LHCN-M2 (cell line): ENCODE data around the gene PNPLA1. TPM values are rescaled to one million over a fixed set of nuclear protein-coding genes. Genes with fewer than 3 reads are reported as not detected.
A peak's percentile ranks its signal among the peaks of the same experiment; 100 is the strongest.

ENCODE experiments used
- DNase-seq: peaks from one replicate; pipeline ENCODE4 v3.0.0-alpha.2; 2012; ENCODE audit warnings: low read depth
- total RNA-seq: library from RNA; depleted of rRNA; stranded (reverse); fragments of >200 nt; gene quantifications from 2 replicates; pipeline ENCODE4 v1.2.3, GENCODE V29; 2014

PNPLA1 gene
- total RNA-seq, 1 experiment from 2014 or later, result not detected

DNA sequence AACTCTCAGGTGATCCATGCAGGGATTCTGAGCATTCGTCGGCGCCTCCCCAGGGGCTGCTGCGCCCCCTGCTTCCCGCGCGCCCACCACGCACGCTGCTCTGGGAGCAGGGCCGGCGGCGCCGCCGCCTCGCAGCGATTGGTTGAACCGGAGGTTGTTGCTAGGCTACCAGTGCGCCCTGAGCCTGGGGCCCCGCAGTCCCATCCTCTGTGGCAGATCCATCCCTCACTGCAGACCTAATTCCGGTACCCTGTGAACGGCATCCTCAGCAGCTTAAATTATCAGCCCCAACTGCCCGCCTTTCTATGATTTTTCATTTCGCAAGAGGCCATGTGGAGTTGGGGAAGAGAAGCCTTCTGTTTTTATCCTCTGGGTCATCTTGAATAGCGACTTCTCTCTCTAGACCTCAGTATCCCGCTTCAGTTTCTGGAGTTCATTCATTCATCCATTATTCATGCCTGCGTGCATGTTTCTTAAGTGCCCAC, 15.4 kb downstream of the PNPLA1 start:
- DNase-seq, result no peak

DNA sequence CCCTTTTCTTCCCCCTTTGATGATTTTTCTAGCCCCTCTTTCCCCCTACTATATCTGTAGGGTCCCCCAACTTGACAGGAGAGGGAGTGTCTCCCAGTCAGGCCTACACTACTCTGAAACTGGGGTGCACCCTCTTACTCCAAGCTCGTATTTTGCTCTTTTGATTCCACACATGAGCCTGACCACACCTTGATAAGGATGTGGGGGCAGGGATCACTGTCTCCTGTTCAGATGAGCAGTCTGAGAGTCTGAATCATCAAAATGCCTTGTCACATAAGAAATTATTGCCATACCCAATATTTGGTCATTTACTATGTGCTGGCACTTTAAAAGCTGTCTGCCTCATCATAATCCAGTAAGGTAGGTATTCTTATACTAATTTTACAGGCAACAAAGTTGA, 15.9 kb downstream of the PNPLA1 start:
- no peak for DNase-seq

DNA sequence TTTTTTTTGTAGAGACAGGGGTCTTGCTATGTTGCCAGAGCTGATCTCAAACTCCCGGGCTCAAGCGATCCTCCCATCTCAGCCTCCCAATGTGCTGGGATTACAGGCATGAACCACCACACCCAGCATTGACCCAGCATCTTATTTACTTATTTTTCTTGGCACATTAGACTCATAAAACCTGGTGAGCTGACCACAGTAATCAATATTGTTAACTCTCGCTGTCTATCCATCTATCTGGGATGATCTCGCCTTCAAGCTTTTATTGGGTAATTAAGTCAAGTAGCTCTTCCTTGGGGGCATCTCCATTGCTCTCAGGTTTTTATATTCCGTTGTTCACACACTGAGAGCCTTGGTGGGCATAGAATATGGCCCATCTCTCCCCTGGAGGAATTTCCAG, 17.0 kb downstream of the PNPLA1 start:
- DNase-seq, result no peak

DNA sequence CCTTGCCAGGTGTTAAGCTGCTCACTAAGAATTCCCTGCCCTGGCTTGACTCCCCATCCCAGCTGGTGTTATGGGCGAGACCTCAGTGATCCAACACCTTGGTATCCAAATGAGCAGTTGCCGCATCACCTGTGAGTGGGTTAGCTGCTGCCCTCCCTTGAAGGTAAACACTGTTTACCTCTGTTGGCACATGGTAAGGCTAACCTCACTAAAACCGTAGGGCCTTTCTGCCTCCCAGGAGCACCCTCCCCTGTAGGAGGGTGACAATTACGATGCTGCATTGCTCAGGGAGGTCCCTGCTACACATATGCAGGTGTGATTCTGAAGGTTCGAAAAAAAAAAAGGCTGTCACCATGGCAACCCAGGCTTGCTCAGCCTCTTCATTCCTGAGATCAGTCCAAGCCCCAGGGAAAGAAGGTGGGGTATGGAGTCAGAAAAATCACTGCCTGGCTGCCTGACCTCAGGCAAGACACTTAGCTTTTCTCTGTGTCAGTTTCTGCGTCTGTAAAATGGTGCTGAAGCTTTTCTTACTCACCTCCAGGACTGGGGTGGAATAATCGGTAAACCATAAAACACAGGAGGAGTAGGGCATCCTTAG, 19.5 kb downstream of the PNPLA1 start:
- DNase-seq, result no peak

DNA sequence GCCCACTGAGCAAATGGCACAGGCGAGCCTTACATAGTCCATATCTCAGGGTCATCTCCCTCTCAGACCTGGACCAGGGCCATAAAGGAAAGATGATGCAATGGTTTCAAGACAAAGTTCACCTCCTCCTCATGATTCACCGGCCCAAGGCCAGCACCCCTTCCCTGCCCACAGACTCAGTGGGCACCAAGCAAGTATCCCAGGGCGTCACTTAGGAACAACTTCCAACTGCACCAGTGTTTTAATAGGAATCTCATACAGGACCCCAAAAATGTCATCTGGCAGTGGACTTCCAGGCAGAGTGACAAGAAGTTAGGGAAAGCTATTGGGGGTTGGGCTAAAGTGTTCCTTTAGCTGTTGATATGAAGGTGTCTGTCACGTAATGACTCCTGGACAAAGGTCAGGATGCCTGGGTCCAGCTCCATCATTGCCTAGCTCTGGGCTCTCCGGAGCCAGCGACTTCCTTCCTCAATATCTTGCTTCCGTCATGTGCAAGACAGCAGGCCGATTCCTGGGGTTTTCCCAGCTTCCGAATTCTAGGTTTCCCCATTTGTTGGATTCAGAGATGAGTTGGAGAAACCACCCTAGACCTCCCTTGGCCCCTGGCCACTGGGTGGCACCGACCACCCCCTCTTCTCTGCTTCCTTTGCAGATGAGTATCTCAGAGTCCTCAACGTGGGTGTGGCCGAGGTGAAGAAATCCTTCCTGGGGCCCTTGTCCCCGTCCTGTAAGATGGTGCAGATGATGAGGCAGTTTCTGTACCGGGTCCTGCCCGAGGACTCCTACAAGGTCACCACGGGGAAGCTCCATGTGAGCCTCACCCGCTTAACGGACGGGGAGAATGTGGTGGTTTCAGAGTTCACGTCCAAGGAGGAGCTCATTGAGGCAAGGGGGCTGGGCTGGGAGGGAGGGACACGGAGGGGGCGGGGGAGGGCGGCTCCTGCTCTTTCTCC, 21.1 kb downstream of the PNPLA1 start:
- no peak for DNase-seq

DNA sequence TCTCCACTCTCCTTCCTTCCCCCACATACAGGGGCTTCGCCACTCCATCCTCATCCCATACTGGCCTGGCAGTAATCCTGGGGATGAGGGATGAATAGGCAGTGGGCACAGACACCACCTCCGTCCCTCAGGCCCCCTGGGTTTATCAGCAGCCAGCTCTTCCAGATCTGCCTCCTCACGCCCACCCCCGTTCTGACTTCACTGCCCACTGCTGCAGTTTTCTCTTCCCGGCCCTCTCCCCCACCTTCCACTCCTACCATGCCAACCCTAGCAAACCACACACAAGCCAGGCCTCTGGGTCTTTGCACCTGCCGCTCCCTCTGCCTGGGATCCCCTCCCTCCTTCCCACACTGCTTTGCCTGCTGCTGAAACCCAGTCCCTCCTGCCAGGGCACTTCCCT, 22.3 kb downstream of the PNPLA1 start:
- no peak for DNase-seq

DNA sequence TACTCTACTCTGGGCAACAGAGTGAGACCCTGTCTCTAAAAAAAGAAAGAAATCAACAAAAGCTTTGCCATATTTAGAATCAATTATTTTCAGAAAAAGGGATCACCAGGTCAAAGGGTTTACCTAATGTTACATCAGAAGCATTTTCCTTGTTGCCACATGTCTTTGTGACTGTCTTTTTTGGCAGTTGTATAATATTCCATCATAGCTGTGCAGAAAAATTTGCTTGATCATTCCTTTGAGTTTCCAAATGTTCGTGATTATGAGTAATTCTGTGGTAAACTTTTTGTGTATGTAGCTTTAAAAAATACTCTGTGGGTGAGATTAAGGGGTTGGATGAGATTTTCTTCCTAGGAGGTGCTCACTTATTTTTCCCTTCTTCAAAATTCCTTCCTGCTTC, 26.4 kb downstream of the PNPLA1 start:
- DNase-seq, result no peak

DNA sequence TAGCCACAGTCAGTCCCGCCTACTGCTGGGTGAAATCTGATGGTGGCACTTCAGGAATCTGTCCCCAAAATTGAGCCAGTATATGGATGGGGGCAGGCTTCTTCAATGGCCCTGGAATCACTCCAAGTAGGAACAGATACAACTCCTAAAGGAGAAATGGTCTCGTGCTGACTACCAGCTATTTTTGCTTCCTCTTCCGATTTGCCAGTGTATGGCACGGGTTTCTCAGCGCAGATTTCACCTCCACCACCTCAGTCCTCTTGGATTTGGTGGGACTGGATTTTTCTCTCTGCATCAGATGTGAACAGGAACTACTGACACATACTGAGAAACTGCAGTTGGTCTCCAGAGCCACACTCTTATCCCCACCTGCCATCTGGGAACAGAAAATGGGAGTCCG, 27.2 kb downstream of the PNPLA1 start:
- DNase-seq, result no peak

DNA sequence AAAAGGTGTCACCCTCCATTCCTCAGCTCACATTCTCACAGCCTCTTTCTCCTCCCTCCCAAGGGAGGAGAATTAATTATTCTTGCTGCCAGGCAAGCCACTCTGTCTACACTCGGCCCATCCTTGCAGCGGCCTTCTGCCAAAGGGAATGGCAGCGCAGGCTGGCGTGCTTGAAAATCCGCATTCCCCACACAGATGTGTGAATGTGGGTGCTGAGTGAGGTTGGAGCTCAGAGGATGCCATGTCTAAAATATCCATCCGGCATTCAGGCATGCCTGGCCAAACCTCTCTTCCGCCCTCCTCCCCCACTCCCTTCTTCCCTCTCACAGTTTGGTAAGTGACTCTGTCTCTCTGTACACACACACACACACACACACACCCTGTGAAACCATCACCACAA, 27.7 kb downstream of the PNPLA1 start:
- DNase-seq, result no peak

DNA sequence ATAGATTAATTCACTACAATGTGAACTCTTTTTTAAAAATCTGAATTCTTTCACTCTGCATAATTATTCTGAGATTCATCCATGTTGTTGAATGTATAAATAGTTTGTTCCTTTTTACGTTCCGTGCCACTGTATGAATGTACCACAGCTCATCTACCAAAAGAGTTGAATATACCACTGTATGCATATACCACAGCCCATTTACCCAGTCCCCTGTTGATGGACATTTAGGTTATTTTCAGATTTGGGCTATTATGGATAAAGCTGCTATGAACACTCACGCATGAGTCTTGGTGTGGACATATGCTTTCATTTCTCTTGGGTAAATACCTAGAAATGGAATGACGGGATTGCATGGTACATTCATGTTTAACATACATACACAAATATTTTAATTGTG, 28.2 kb downstream of the PNPLA1 start:
- DNase-seq, result no peak

DNA sequence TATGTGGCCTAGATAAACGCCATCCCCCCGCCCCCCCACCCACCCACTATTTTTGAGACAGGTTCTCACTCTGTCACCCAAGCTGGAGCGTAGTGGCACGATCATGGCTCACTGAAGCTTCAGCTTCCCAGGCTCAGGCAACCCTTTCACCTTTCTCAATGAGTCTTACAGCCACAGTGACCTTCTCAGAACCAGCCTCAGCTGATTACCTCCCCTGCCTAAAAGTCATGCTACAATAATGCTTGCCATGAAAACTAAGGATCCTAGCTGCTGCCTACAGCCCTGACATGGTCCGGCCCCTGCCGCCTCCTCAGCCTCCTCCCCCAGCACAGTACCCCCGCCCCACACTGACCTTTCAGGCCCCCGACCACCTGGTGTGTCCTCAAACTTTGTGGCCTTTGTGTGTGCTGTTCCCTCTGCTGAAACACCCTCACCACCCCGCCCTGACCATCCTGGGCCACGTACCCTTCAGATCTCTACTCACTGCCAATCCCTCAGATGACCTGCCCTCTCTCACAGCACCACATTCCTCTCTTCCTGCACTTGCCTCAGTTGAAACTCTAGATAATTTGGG, 31.3 kb downstream of the PNPLA1 start:
- DNase-seq, result no peak

DNA sequence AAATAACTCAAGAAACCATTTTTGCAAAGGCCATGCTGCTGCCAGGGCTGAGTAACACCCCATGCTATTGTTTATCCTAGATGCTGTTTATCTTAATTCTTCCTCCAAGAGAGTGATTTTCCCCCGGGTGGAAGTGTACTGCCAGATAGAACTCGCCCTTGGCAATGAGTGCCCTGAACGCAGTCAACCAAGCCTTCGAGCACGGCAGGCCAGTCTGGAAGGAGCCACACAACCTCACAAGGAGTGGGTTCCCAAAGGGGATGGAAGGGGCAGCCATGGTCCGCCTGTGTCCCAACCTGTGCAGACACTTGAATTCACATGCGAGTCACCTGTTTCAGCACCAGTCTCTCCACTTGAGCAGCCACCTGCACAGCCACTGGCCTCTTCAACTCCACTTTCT, 31.9 kb downstream of the PNPLA1 start:
- DNase-seq, result no peak

DNA sequence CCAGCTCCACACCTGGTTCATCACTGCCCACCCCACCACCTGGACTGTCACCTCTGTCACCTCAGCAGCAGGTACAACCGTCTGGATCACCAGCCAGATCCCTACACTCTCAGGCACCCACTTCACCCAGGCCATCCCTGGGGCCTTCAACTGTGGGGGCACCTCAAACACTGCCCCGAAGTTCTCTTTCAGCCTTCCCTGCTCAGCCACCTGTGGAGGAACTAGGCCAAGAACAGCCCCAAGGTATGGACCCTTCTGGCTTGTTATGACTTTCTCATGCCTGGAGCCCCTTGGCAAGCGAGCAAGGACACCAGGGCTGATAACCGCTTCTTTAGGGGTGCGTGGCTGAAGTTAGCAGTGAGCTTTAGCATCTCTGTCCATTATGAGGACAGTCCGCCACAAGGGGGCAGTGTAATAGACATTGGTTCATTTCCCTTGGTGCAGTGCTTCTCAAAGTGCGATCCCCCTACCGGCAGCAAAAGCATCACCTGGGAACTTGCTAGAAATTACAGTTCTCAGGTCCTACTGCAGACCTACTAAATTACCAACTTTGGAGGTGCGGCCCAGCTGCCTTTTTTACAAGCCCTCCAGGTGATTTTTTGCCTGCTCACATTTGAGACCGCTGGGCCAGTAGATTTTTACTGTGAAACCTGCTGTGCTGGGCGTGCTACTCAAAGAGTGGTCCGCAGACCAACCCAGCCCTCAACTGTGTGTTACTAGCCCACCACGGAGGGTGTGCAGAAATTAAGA, 32.5 kb downstream of the PNPLA1 start:
- peak; percentile 81 for DNase-seq

DNA sequence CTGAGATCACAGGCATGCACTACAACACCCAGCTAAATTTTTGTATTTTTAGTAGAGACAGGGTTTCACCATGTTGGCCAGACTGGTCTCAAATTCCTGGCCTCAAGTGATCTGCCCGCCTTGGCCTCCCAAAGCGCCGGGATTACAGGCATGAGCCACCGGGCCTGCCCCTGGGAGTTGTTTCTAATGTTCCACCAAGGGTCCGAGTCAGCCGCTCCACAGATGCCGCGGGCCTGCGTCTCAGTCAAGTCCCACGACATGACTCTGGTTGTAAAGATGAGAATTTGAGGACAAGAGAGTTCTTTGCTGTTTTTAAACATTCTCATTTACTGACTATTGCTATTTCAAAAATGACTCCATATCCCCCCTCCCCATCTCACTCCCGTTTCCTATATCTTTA, 36.0 kb downstream of the PNPLA1 start:
- DNase-seq, result no peak

DNA sequence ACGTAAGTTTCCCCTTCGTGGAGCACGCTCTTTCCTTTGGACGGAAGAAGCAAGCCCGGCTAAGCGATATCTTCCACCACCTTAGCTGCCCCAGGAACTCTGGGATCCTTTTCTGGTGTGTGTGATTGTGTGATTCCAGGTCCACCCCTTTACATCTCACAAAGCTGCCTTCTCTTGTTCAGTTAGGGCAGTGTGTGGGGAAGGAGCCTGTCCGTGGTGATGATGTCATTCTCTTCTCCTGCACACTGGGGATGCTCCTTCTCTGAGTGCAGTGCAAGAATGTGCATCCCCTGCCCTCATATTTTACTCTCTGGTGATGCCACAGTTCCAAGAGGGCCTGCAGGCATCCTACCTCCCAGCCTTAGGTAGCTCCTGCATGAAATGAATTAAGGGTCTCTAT, 36.5 kb downstream of the PNPLA1 start:
- no peak for DNase-seq

DNA sequence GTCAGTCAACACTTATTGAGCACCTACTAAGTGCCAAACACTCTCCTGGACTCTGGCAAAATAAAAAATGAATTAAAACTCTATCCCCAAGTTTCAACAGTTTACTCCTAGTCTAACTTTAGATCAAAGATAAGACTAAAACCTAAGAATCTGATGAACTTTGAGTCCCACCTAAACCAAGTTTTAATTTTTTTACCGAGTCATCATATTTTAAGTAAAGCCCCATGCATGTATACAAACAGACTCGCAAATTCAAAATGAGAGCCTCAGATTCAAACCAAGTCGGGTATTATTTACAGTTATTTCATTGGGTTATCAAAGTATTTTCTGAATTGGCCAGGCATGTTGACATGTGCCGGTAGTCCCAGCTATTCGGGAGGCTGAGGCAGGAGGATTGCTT, 38.7 kb downstream of the PNPLA1 start:
- no peak for DNase-seq

DNA sequence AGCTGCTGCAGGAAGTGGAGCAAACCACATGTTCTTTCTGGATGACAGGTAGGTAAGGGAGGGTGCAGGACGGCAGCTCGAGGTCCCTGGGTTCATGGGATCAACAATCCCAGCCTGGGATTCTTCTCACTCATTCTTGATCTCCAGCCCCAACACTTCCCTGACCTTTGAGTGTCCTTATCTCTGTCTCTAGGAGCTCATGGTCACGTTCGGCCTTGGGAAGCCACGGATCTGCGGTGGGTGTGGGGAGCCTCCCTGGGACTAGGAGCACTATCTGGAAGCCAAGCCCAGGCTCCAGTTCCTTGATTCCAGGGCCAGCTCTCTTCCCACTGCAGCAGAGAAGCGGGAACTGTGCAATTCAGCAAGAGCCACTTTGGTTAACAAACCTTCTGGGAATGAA, 39.3 kb downstream of the PNPLA1 start:
- DNase-seq, result no peak

DNA sequence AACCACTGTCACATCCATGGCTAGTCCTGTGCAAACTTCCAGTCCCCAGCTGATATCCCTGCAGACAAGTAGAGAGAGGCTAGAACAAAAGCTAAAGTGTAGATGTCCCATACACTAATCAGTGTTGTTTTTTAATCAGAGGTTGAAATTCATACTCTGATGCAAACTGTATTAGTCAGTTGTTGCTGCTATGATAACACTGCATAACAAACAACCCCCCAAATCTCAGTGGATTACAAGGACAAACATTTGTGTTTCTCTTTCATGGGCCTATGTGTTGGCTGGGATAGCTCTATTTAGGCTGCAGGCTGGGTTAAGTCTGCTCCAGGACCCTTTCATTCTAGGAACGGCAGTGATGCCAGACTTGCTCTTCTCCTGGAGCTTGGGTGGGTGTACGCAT, 40.0 kb downstream of the PNPLA1 start:
- DNase-seq, result no peak

DNA sequence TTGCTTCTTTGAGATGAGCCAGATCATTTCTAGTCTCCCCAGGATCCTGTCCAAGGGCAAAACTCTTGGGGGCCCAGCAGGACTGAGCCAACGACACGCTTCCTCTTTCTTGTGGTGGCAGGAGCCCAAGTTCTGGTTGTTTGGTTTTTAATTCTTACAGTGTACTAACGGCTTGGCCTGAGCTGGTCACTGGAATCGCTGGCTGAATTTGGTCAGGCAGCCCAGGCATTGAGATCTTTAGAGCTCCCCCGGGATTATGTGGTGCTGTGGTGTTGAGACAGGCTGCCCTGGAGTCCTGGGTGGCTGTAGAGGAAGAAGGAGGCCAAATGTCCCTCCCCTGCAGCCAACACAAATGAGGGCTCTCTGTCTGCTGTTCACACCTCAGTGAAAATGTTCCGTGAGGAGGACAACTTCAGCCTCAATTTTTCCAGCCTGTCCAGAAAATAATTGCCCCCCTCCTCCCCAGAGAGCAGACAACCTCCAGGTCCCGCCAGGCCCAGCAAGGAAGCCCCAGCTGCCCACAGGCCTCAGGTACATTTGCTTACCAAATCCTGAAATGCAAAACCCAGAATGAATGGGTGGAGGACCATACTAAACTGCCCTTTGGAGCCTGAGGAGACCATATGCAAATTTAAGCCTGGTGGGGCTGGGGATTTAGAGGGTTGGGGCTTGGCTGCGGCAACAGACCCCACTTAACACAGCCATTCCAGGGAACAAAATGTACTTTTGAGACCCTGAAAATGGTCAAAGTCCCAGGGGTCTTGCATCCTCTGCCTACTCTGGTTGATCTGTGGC, 43.2 kb downstream of the PNPLA1 start:
- no peak for DNase-seq

DNA sequence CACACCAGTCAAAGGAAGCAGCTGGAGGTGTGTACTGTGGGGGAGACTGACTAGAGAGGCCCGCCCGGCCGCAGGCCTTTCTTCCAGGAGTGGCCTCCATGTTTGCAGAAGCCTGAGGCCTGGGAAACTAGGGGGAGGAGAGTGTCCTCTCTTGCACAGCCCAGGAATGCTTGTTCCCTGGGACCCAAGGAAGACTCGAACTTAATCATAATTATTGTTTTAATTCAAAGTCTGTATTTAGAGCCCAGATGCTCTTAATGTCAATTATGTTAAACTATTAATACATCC, 43.7 kb downstream of the PNPLA1 start:
- no peak for DNase-seq

DNA sequence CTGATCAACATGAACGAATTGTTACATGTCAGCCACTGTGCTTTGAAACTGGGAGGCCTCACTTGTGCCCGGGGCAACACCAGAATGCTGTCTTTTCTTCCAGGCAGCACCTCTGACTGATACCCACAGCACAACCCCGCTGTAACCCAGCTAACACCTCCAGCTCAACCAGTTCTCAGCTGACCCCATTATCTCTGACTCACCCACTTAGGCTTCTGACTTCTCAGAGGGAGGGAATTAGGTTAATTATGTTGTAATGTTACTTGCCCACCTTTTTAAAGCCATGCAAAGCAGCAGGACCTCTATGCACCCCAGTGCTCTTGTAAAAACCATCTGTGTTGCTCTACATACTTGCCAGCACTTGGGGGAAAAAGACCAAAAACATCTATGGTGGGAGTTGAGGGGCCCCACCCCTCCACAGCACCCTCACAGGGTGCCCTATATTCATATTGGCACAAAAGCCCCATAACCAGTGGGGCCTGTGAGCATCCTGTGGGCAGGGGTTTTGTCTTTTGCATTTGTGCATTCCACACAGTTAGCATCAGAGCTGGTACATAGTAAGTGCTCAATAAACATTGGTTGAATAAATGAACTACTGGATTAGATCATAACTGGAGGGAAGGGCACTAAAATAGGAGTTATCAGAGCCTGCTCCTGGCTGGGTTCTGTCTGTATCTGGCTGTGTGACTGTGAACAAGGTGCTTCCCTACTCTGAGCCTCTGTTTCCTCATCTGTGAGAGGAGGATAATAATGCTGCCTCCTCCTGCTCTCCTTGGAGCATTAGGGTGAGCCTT, 44.6 kb downstream of the PNPLA1 start:
- DNase-seq, result no peak
